Left forelimb (tissue), 1 donor: Measurements from ENCODE around the gene WAC.
"Not testable (repeated sequence)": the region's sequence is repeated elsewhere in the genome, so short reads cannot be mapped to it uniquely, and the experiment has no call there.

Experiments
- DNase-seq: peaks from one replicate; pipeline ENCODE4 v3.0.0-alpha.2; 2018; ENCODE audit warnings: low spot score

WAC gene

DNA sequence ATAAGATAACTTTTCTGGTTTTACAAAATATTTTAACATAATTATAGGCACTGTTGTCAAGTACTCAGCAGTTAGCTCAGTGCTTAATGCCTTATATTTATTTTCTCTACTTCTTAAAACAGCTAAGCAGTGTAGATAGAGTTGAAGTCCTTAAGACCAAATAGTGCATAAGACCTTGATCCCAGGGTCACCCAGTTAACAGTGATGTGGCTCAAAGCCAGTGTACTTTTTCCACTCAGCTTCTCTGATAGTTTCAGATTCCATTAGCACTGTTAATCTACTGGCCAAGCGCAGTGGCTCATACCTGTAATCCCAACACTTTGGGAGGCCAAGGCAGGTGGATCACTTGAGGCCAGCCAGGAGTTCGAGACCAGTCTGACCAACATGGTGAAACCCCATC, 83.6 kb downstream of the WAC start:
- no peak for DNase-seq

DNA sequence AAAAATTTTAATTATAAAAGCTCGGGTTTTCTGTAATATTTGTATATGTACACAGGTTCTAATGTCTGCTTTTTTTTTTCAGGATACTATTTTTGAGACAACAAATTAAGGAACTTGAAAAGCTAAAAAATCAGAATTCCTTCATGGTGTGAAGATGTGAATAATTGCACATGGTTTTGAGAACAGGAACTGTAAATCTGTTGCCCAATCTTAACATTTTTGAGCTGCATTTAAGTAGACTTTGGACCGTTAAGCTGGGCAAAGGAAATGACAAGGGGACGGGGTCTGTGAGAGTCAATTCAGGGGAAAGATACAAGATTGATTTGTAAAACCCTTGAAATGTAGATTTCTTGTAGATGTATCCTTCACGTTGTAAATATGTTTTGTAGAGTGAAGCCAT, 86.5 kb downstream of the WAC start:
- no peak for DNase-seq

- no peak for DNase-seq
Measured at GRCh38 chr10:28620251-28620650, 87.3 kb downstream of the WAC start.

DNA sequence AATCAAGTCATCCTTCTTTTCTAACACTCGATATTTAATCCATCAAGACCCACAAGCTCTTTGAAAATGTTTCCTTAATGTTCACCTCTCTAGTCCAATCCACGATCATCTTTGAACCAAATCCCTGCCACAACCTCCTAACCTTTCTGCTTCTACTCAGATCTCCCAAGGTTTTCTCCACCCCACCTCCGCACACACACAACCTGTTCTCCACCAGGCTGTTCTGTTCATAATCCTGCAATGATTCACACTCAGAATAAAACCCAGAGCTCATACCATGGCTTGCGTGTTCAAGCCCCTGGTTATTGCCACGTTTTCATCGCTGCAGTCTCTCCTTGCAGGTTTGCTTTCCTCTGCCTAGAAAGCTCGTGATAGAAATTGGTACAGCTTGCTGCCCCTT, 90.6 kb downstream of the WAC start:
- DNase-seq = no peak

DNA sequence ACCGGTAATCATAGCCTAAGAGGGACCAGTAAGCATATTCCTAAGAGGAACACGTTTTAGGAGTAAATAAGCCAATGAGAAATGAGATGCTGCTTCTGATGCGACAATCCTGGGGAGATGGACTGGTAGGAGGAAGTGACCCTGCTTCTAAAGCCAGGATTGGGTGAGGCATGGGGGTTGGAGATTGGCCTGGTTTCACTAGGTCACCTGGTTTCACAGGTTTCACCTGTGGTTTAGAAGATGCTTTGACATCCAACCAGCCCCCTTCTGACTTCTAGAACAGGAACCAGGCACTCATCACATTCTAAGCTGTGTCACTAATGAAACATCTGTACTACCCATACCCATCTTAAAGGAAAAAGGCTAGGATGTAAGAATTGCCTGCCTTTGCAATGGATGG, 91.4 kb downstream of the WAC start:
- DNase-seq = no peak

DNA sequence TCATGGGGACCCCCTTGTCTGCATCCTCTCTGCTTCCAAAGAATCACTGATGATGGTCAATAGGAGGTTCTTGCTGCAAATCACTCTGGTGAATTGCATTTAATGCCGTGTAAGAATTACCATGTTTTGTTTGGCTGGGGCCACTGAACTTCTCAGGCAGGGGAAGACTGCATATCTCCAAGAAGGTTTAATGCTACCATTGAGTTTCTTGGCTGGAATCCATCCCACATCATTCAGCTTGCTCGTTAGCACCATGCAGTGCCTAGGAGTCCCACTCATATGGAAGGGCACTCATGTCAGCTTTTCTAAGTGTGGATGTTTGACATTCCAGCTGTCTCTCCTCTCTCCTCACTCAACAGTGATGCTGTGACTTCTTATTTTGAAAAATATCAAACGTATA, 94.2 kb downstream of the WAC start:
- DNase-seq = no peak

DNA sequence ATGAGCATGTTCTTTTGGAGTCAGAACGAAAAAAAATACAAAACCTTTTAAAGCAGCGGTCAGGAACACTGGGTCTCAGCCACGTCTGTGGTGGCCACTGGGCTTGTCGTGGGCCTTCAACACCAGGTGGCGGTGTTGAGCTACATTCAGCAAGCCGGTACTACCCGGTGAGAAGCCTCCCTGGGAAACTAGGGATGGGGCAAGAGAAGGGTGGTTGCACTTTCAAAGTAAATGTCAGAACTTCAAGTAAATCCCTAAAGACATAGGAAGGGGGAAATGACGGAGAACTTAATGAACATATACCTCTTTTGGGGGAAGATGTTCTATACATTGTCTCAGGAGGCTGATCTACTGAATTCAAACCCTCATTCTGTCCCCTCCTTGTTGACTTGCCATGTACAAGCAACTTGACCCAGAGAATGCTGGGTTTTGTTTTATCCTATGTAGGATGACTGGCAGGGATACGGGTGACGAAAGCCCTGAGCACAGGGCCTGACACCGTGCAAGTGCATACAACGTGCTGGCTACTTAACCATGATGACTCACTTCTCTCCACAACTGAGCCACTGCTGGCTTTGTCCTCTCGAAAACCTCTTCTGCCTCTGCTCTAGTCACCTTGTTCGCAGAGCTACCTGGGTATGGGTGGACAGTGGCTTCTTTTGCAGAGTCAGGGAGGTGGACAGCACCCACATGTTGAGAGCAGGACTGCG, 95.4 kb downstream of the WAC start:
- DNase-seq = peak; percentile 77

DNA sequence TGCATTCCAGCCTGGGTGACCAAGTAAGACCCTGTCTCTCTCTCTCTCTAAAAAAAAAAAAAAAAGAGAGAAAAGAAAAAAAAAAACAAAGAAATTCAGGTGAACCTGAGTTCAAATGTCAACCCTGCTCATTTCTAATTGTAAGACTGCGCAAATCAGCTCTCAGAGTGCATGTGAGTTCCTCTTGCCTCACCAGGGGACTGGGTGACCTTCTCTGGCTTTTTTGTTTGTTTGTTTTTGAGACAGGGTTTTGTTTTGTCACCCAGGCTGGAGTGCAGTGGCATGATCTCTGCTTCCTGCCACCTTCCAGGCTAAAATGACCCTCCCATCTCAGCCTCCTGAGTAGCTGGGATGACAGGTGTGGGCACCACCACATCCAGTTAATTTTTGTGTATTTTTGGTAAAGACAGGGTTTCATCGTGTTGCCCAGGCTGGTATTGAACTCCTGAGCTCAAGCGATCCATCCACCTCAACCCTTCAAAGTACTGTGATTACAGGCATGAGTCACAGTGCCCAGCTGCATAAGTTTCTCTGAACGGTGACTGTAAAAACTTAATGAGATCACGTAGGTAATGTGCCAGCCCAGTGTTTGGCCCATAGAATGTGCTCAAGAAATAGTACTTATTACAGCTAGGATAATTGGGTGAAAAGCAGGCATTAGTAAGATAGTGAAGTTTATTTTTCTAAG, 99.1 kb downstream of the WAC start:
- no peak for DNase-seq

DNA sequence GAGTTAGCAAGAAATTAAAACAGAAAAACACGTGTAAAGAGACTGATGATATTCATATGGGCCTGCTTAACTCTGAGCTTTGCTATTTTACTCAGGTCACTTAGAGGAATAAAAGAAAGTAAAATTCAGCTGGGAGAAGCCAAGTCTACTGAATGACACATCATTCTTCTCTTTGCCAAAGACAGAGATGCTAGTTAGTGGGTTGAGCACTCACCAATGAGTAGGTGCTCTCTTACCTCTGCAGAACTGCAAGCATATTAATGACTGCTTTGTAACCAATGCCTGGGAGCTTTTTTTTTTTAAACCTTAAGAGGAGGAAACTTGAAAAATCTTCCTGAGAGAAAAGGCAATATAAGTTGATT, 99.6 kb downstream of the WAC start:
- no peak for DNase-seq

- no peak for DNase-seq
Measured at GRCh38 chr10:28633750-28634149, 100.8 kb downstream of the WAC start.

DNA sequence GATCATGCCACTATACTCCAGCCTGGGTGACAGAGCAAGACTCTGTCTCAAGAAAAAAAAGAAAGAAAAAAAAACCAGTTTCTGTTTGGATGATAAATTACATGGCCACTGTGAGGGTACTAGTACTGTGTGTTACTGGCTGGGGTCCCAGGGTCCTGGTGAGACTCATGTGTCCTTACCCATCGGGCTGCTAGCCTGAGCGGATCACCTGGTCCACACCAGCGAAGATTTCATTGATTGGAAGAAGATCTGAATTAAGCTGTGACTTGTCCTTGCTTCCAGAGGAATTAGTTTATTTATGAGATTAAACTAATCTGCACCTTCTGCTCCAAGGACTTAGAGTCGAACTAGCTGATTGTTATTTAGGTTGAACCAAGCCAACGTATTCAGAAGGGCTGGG, 104.4 kb downstream of the WAC start:
- no peak for DNase-seq

GRCh38 chr10:28638392-28638791, 105.5 kb downstream of the WAC start:
- DNase-seq = no peak

DNA sequence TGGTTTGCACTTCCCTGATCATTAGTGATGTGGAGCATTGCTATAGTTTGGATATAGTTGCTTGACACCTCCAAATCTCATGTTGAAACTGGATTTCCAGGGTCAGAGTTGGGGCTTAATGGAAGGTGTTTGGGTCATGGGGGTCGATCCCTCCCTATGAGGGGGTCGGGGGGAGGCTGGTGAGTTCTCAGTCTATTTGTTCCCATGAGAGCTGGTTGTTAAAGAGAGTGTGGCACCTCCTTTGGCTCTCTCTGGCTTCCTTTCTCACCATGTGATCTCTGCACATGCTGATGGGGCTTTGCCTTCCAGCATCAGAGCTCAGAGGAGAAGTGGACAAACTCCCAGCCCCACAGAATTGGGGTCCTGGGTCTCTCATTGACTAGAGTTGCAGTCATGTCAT, 107.6 kb downstream of the WAC start:
- no peak for DNase-seq

DNA sequence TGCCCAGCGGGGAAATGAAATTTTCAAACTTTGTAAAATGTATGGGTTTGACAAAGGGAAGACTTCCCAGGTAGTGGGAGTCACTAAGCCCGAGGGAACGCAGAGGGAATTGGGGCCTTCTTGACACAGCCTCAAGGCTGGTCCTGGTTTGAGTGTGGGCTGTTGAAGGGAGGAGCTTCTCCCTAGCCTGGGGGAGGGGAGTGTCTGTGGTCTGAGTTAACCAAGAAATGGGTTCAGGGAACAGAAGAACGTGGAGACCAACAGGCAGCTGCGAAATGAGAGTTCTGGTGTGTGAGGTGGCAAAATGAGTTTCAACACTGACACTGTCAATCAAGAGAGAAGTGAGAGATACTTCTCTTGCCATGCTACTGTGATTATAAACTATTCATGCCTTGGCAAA, 111.7 kb downstream of the WAC start:
- DNase-seq = no peak

DNA sequence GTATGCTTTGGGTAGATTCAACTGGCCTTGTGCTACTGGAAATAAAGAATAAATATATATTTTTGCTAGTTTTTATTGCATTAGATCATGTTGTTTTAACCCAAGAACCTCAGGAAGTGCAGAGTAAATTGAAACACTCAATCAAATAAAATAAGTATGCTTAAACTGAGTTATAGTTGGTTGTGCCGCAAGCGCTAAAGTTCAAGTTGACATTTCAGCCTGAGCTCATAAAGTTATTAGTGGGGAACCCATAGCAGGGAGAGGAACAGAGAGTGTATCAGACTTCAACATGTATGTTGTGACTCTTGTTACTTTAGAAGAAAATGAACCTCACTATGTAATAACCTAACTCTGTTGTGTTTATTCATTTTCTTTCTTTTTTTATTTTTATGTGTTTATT, 119.2 kb downstream of the WAC start:
- DNase-seq = no peak

GRCh38 chr10:28652703-28653102, 119.8 kb downstream of the WAC start:
- DNase-seq = no peak

- not testable (repeated sequence) for DNase-seq
Measured at GRCh38 chr10:28658824-28659223, 125.9 kb downstream of the WAC start.

GRCh38 chr10:28661035-28661434, 128.1 kb downstream of the WAC start:
- DNase-seq = no peak

DNA sequence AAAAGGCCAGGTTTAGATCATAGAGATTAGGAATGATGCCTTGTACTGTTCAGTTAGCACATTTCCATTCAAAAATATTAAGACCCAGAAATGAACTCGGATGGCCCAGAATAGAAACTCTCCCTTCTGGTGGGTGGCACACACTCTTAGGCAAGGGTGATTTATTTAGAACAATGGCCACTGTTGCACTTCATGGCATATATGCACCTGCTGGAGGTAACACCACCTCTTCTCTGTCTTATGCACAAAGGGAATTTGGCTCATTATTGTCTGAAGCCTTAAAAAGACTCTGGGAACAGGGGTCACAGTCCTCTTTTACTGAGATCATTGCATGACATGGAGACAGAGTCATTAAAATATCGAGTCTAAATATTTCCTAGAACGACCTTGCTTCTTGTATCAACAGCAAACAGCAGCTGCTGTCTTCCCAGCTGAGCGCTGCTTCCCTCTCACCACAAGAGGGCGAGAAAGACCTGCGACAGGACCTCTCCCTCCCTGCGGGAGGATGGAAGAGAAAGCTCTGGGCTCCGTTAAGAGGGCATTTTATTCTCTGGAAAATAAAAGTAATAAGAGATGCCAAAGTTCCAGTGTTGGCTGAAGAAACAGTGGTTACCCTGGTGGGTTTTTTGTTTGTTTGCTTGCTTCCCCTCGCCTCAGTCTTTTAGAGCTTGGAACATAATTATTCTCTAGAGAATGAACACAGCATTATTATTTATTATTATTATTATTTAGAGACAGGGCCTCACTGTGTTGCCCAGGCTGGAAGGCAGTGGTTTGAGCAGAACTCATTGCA, 130.9 kb downstream of the WAC start:
- DNase-seq = peak; percentile 76

- DNase-seq = no peak
Measured at GRCh38 chr10:28664369-28664740, 131.4 kb downstream of the WAC start.

GRCh38 chr10:28666751-28667467, 134.0 kb downstream of the WAC start:
- no peak for DNase-seq

DNA sequence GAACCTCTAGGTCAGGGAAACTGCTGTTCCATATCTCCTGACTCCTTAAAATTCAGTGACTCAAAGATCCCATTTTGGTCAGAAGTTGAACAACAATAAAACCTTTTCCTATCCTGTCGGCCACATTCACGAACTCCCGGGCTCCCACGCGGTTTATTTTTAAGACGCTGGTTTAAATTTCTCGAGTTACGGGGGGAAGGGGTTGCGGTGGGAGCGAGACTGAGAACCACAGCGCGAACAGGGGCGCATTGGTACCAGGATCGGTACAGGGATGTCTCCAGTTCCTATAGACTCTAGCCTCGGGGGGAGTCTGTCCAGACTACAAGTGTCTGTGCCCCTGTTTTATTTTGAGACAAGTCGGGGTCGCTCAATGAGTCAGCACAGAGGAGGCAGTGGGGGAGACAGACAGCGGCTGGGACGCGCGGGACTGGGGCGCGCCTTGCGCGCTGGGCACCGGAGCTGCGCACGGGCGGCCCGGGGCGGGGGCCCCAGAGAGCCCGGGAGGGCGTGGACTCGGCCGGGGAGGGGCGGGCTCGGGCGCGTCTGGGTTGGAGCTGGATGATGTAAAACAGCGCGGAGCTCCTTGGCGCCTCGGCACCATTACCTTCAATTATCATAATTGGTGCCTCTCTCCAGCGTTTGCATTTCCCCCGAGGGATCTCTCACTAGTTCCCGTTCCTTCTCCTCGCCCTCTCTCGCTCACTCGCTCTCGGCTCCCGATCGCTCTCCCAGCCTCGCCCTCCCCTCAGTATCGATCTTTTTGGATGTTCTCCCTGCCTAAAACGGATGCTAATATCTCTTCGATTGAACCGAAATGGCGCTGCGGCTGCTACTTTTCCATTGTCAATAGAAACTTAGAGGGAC, 135.7 kb downstream of the WAC start:
- DNase-seq = peak; percentile 74
